ENCODE data around the gene TEX51. TPM values are rescaled to one million over a fixed set of nuclear protein-coding genes. Genes with fewer than 3 reads are reported as not detected.

The TEX51 gene
- total and polyA plus RNA-seq, 2 of the 4 experiments (the other 2 are of a cell fraction) = not detected

- no TSS peak for BruUV-seq (replicated peaks)
- Histone ChIP-seq H3K27me3 (ENCODE audit: control insufficient read depth, insufficient read depth, low read length) (peaks cover 9% of the 10 kb centered on the region), H4K20me1 (ENCODE audit: insufficient read depth, low read length) (no peaks in the 10 kb centered on the region), H3K36me3 (ENCODE audit: control insufficient read depth, insufficient read depth, low read length) (no peaks in the 10 kb centered on the region), H3K18ac (ENCODE audit: low read depth, low read length) (no peak overlapping the region), H3K14ac (replicated peaks; ENCODE audit: low read depth, low read length) (no peak overlapping the region), H2AK5ac (ENCODE audit: low read depth, low read length) (no peak overlapping the region), H3K4me2 (ENCODE audit: low read depth, low read length) (no peak overlapping the region), H3K27ac (ENCODE audit: insufficient read depth, low read length) (no peak overlapping the region), H2BK20ac (ENCODE audit: low read depth, low read length) (no peak overlapping the region), H2AFZ (replicated peaks; ENCODE audit: low read length, poor library complexity) (no peak overlapping the region), H3K4me3 (ENCODE audit: insufficient read depth, low read depth, low read length) (no peak overlapping the region), H3K4ac (ENCODE audit: low read depth, low read length) (no peak overlapping the region), H2BK15ac (ENCODE audit: low read depth, low read length) (no peak overlapping the region), H3K9ac (ENCODE audit: low read depth, low read length) (no peak overlapping the region), H4K5ac (ENCODE audit: low read depth, low read length) (no peak overlapping the region), H2BK120ac (ENCODE audit: low read depth, low read length) (no peak overlapping the region), H2BK5ac (ENCODE audit: low read depth, low read length, poor library complexity, severe bottlenecking) (no peak overlapping the region), H4K8ac (ENCODE audit: low read depth in 2 of 2, low read length in 2 of 2) (no peak overlapping the region), H3K23ac (ENCODE audit: low read depth, low read length) (no peak overlapping the region), H4K91ac (ENCODE audit: insufficient read depth, low read depth, low read length) (no peak overlapping the region), H3K9me3 (ENCODE audit: control insufficient read depth, insufficient read depth, low read length) (no peaks in the 10 kb centered on the region; the same call in 1 of the 2 replicates), H3K79me1 (ENCODE audit: low read depth in 1 of 2, low read length in 2 of 2) (no peaks in the 10 kb centered on the region), H3K4me1 (ENCODE audit: control insufficient read depth, insufficient read depth, low read length) (no peaks in the 10 kb centered on the region; the same call in 1 of the 2 replicates), H3K56ac (ENCODE audit: extremely low read depth, insufficient read depth, low read length) (no peak overlapping the region), H2AK9ac (replicated peaks; ENCODE audit: low read depth, low read length, poor library complexity) (no peak overlapping the region), H3K9me1 (ENCODE audit: insufficient read depth, low read length) (0 out of 2 replicates have a peak, but pooled peaks cover 4% of the 10 kb centered on the region)
- WGBS, 2 experiments (ENCODE audit: extremely low coverage in 2 of 2, insufficient read length in 1 of 2) = 68% methylated on average over 3 of the region's 6 CpGs; no CpG with 5 or more reads in 1 of the 2 experiments
- ATAC-seq (ENCODE audit: low read depth) (no peak), DNase-seq (no peak)
- CTCF ChIA-PET = no interaction called here
- in situ Hi-C loops (cut with MboI; ENCODE audit: low sequenced_read_pairs) (no loop called here), intact Hi-C loops (cut with micrococcal nuclease) (loop anchor here (10.0 kb wide), 1 partner anchor 171 kb away; no protein-coding TSS in a partner anchor), dilution Hi-C loops (cut with HindIII; ENCODE audit: low sequenced_read_pairs, unreplicated experiment) (no loop called here)
- TF ChIP-seq ELK1 (IDR thresholded peaks at IDR 0.05; ENCODE audit: borderline replicate concordance, low read depth, low read length) (no peak), MAZ (IDR thresholded peaks at IDR 0.05; ENCODE audit: borderline replicate concordance, low read depth, low read length) (no peak), RCOR1 (IDR thresholded peaks at IDR 0.05; ENCODE audit: insufficient replicate concordance, low read length) (no peak), POLR2A (IDR thresholded peaks at IDR 0.05; ENCODE audit: low read depth, low read length) (no peak), SMC3 (IDR thresholded peaks at IDR 0.05; ENCODE audit: low read depth, low read length) (no peak), MXI1 (IDR thresholded peaks at IDR 0.05; ENCODE audit: borderline replicate concordance, low read depth, low read length) (no peak), BHLHE40 (IDR thresholded peaks at IDR 0.05; ENCODE audit: low read depth, low read length) (no peak), RFX5 (IDR thresholded peaks at IDR 0.05; ENCODE audit: low read depth, low read length) (no peak), FOS (IDR thresholded peaks at IDR 0.05; ENCODE audit: low read depth, low read length) (no peak), USF2 (IDR thresholded peaks at IDR 0.05; ENCODE audit: low read depth, low read length) (no peak), RAD21 (IDR thresholded peaks at IDR 0.05; ENCODE audit: low read length) (no peak), CTCF (conservative IDR thresholded peaks at IDR 0.05; ENCODE audit: low read depth, low read length) (no peak), MAFK (IDR thresholded peaks at IDR 0.05; ENCODE audit: low read depth, low read length) (no peak), NFE2L2 (IDR thresholded peaks at IDR 0.05; ENCODE audit: low read depth, low read length) (no peak), CEBPB (IDR thresholded peaks at IDR 0.05; ENCODE audit: low read depth, low read length) (no peak)
- POLR2A ChIA-PET (ENCODE audit: unreplicated experiment) = no interaction called here
Measured at GRCh38 chr2:126883666-126884040, 15.0 kb upstream of the TEX51 start.

Measured in IMR-90 (cell line).